ENCODE measurements around the gene POLR1G. TPM values are rescaled to one million over a fixed set of nuclear protein-coding genes. Genes with fewer than 3 reads are reported as not detected.

Gene POLR1G
- polyA plus RNA-seq, 2 of the 4 experiments (the other 2 are of a cell fraction), result 15.1 to 31.2 TPM

- TF ChIP-seq, protein P1, sequence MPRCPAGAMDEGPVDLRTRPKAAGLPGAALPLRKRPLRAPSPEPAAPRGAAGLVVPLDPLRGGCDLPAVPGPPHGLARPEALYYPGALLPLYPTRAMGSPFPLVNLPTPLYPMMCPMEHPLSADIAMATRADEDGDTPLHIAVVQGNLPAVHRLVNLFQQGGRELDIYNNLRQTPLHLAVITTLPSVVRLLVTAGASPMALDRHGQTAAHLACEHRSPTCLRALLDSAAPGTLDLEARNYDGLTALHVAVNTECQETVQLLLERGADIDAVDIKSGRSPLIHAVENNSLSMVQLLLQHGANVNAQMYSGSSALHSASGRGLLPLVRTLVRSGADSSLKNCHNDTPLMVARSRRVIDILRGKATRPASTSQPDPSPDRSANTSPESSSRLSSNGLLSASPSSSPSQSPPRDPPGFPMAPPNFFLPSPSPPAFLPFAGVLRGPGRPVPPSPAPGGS (IDR thresholded peaks at IDR 0.05), result 0 out of 3 replicates have a peak, but pooled peaks have one; percentile 5
- TF ChIP-seq, protein P2, sequence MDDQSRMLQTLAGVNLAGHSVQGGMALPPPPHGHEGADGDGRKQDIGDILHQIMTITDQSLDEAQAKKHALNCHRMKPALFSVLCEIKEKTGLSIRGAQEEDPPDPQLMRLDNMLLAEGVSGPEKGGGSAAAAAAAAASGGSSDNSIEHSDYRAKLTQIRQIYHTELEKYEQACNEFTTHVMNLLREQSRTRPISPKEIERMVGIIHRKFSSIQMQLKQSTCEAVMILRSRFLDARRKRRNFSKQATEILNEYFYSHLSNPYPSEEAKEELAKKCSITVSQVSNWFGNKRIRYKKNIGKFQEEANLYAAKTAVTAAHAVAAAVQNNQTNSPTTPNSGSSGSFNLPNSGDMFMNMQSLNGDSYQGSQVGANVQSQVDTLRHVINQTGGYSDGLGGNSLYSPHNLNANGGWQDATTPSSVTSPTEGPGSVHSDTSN (IDR thresholded peaks at IDR 0.05), result no peak
- TF ChIP-seq CEBPB (IDR thresholded peaks at IDR 0.05) (no peak), KDM1A (IDR thresholded peaks at IDR 0.05; ENCODE audit: low read depth) (no peak), CTCF (IDR thresholded peaks at IDR 0.05) (no peak), JUNB (IDR thresholded peaks at IDR 0.05) (no peak), RFX5 (IDR thresholded peaks at IDR 0.05) (no peak), RAD21 (conservative IDR thresholded peaks at IDR 0.05 in 1 of 2, IDR thresholded peaks at IDR 0.05 in 1 of 2) (no peak), KDM5A (IDR thresholded peaks at IDR 0.05) (no peak), HEYL (CRISPR knock-in tag; IDR thresholded peaks at IDR 0.05) (no peak), CBX8 (IDR thresholded peaks at IDR 0.05) (no peak), JUN (IDR thresholded peaks at IDR 0.05) (no peak), CHD4 (IDR thresholded peaks at IDR 0.05; ENCODE audit: borderline replicate concordance) (no peak), EP300 (IDR thresholded peaks at IDR 0.05) (no peak), ZC3H11A (IDR thresholded peaks at IDR 0.05) (no peak), HOXA7 (CRISPR knock-in tag; IDR thresholded peaks at IDR 0.05) (peak; percentile 84; the same call in 1 of the 2 replicates), HDAC2 (IDR thresholded peaks at IDR 0.05) (no peak), PHF8 (IDR thresholded peaks at IDR 0.05; ENCODE audit: borderline replicate concordance, low read depth) (no peak), ZSCAN20 (CRISPR knock-in tag; IDR thresholded peaks at IDR 0.05) (no peak), SREBF2 (IDR thresholded peaks at IDR 0.05) (no peak), MAX (IDR thresholded peaks at IDR 0.05) (no peak), NPAS2 (CRISPR knock-in tag; IDR thresholded peaks at IDR 0.05; ENCODE audit: borderline replicate concordance) (no peak), ZNF302 (CRISPR knock-in tag; IDR thresholded peaks at IDR 0.05) (no peak)
- TF ChIP-seq, protein P3, sequence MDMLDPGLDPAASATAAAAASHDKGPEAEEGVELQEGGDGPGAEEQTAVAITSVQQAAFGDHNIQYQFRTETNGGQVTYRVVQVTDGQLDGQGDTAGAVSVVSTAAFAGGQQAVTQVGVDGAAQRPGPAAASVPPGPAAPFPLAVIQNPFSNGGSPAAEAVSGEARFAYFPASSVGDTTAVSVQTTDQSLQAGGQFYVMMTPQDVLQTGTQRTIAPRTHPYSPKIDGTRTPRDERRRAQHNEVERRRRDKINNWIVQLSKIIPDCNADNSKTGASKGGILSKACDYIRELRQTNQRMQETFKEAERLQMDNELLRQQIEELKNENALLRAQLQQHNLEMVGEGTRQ (IDR thresholded peaks at IDR 0.05), result peak; percentile 51; the same call in 1 of the 2 replicates
These were observed 44.8 kb downstream of the POLR1G start (continued) for GRCh38 chr19:45451131-45451849.

Data from A549 (cell line).